K562 (cell line): ENCODE data around the gene CIB2. TPM values are rescaled to one million over a fixed set of nuclear protein-coding genes. Genes with fewer than 3 reads are reported as not detected.
A peak's percentile ranks its signal among the peaks of the same experiment; 100 is the strongest.

Experiments
- ARID4B ChIP-seq: sonication (generic); formaldehyde crosslinking; IDR thresholded peaks from 2 replicates; pipeline ENCODE4 v1.8.0; 2022; ENCODE audit warnings: mild to moderate bottlenecking, missing genetic modification reagents
- BACH1 ChIP-seq: fragments of 200-800 bp; sonication (Bioruptor generic); IDR thresholded peaks from 2 replicates; pipeline ENCODE4 v1.6.1; 2016; ENCODE audit warnings: missing genetic modification characterization, missing compliant biosample characterization
- CC2D1A ChIP-seq: fragments of 450-650 bp; IDR thresholded peaks from 2 replicates; pipeline ENCODE4 v1.6.1; 2017; ENCODE audit warnings: mild to moderate bottlenecking
- FOXM1 ChIP-seq, 2 experiments: fragments of 450-650 bp in 1 of 2; sonication (generic) in 1 of 2; formaldehyde crosslinking in 1 of 2; IDR thresholded peaks; 2 replicates each; pipeline versions ENCODE4 v1.6.1 to v1.9.0; 2017 to 2022; ENCODE audit warnings: low read depth in 2 of 2, mild to moderate bottlenecking in 2 of 2, missing genetic modification reagents in 1 of 2, moderate library complexity in 1 of 2
- NFIC ChIP-seq: fragments of 450-650 bp; IDR thresholded peaks from 2 replicates; pipeline ENCODE4 v1.6.1; 2017; ENCODE audit warnings: mild to moderate bottlenecking, inconsistent platforms
- PRPF4 ChIP-seq: fragments of 200-400 bp; formaldehyde crosslinking; IDR thresholded peaks from one replicate; pipeline ENCODE4 v1.6.1; 2017; ENCODE audit warnings: low read length, low read depth, mild to moderate bottlenecking; ENCODE audit not compliant: insufficient read depth, poor library complexity, severe bottlenecking
- ZFPM2 ChIP-seq: fragments of 250-450 bp; sonication (Bioruptor Pico); IDR thresholded peaks from 2 replicates; pipeline ENCODE4 v1.5.1; 2022; ENCODE audit warnings: mild to moderate bottlenecking
- ZNF436 ChIP-seq: fragments of 250-450, 450-650 bp; sonication (Bioruptor Pico); formaldehyde crosslinking; IDR thresholded peaks from 2 replicates; pipeline ENCODE4 v1.7.0; 2020; ENCODE audit warnings: mild to moderate bottlenecking
- ZNF444 ChIP-seq: fragments of 250-450 bp; sonication (Bioruptor Pico); IDR thresholded peaks from 2 replicates; pipeline ENCODE4 v1.4.0; 2020; ENCODE audit warnings: mild to moderate bottlenecking, moderate library complexity
- ZNF79 ChIP-seq: fragments of 250-450 bp; sonication (Bioruptor Pico); IDR thresholded peaks from 2 replicates; pipeline ENCODE4 v1.4.0; 2020; ENCODE audit warnings: low read depth, mild to moderate bottlenecking, moderate library complexity
- polyA plus RNA-seq, 8 experiments: library from polyadenylated mRNA; depleted of rRNA in 4 of 8; stranded (reverse) in 5 of 8; unstranded in 3 of 8; fragments of >200 nt; fragmentation: Nextera tagmentation in 2 of 8; fragmentation: Illumina TruSeq in 1 of 8; extraction: Ambion mirVana in 2 of 8; extraction: Trizol in 1 of 8; gene quantifications; 2 replicates each; pipeline versions ENCODE4 v1.2.1 to v1.2.3, GENCODE V29; 2011 to 2014; ENCODE audit warnings: inconsistent platforms in 1 of 8, missing spikeins in 1 of 8
- total RNA-seq, 7 experiments: library from RNA; depleted of rRNA in 6 of 7; stranded (reverse); fragments of >200 nt in 6 of 7; fragmentation: Illumina TruSeq in 2 of 7; extraction: Trizol in 2 of 7; gene quantifications; 2 replicates each; pipeline versions ENCODE4 v1.2.1 to v1.2.3, GENCODE V29; 2011 to 2021; ENCODE audit warnings: low replicate concordance in 1 of 7
- TF ChIP-seq, protein P1 (sequence below), 3 experiments: fragments of 200-800 bp in 1 of 3; fragments of 250-450 bp in 1 of 3; fragments of 450-650 bp in 1 of 3; sonication (Bioruptor Pico) in 1 of 3; sonication (Bioruptor generic) in 1 of 3; formaldehyde crosslinking in 1 of 3; IDR thresholded peaks; 2 replicates each; pipeline versions ENCODE4 v1.6.1 to v1.8.0; 2016 to 2022; ENCODE audit warnings: mild to moderate bottlenecking in 2 of 3, missing genetic modification characterization in 2 of 3, missing compliant biosample characterization in 1 of 3, moderate library complexity in 1 of 3
- TF ChIP-seq, protein P2 (sequence below): sonication (generic); formaldehyde crosslinking; IDR thresholded peaks from 2 replicates; pipeline ENCODE4 v1.8.1; 2023; ENCODE audit warnings: mild to moderate bottlenecking, missing genetic modification reagents
- TF ChIP-seq, protein P3 (sequence below): IDR thresholded peaks from 2 replicates; pipeline ENCODE4 v1.6.1; 2011; ENCODE audit warnings: borderline replicate concordance, low read depth, mild to moderate bottlenecking, moderate library complexity, low read length; ENCODE audit not compliant: insufficient read depth, poor library complexity, severe bottlenecking

The CIB2 gene
- total and polyA plus RNA-seq, 9 of the 15 experiments (the other 6 are each of a cell fraction or from before 2014, with no cell fraction given), result 1.5 to 37.4 (median 19.4) TPM

GRCh38 chr15:78077053-78077870 lies 54.0 kb downstream of the CIB2 start, which contains the start of gene TBC1D2B (continued):
- TF ChIP-seq, protein P1, sequence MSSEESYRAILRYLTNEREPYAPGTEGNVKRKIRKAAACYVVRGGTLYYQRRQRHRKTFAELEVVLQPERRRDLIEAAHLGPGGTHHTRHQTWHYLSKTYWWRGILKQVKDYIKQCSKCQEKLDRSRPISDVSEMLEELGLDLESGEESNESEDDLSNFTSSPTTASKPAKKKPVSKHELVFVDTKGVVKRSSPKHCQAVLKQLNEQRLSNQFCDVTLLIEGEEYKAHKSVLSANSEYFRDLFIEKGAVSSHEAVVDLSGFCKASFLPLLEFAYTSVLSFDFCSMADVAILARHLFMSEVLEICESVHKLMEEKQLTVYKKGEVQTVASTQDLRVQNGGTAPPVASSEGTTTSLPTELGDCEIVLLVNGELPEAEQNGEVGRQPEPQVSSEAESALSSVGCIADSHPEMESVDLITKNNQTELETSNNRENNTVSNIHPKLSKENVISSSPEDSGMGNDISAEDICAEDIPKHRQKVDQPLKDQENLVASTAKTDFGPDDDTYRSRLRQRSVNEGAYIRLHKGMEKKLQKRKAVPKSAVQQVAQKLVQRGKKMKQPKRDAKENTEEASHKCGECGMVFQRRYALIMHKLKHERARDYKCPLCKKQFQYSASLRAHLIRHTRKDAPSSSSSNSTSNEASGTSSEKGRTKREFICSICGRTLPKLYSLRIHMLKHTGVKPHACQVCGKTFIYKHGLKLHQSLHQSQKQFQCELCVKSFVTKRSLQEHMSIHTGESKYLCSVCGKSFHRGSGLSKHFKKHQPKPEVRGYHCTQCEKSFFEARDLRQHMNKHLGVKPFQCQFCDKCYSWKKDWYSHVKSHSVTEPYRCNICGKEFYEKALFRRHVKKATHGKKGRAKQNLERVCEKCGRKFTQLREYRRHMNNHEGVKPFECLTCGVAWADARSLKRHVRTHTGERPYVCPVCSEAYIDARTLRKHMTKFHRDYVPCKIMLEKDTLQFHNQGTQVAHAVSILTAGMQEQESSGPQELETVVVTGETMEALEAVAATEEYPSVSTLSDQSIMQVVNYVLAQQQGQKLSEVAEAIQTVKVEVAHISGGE (CRISPR knock-in tag; IDR thresholded peaks at IDR 0.05), result 0 out of 6 replicates have a peak, but pooled peaks of 1 of the 3 experiments have one; percentile 31
- no peak for TF ChIP-seq PRPF4
- TF ChIP-seq ARID4B, result no peak; the same call in 1 of the 2 replicates
- TF ChIP-seq CC2D1A, result no peak
- TF ChIP-seq, protein P2, sequence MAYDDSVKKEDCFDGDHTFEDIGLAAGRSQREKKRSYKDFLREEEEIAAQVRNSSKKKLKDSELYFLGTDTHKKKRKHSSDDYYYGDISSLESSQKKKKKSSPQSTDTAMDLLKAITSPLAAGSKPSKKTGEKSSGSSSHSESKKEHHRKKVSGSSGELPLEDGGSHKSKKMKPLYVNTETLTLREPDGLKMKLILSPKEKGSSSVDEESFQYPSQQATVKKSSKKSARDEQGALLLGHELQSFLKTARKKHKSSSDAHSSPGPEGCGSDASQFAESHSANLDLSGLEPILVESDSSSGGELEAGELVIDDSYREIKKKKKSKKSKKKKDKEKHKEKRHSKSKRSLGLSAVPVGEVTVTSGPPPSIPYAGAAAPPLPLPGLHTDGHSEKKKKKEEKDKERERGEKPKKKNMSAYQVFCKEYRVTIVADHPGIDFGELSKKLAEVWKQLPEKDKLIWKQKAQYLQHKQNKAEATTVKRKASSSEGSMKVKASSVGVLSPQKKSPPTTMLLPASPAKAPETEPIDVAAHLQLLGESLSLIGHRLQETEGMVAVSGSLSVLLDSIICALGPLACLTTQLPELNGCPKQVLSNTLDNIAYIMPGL, result no peak
- no peak for TF ChIP-seq ZNF444 (CRISPR knock-in tag)
- peak; percentile 52; the same call in 1 of the 2 replicates for TF ChIP-seq NFIC
- TF ChIP-seq ZNF79 (CRISPR knock-in tag), result no peak
- TF ChIP-seq, protein P3, sequence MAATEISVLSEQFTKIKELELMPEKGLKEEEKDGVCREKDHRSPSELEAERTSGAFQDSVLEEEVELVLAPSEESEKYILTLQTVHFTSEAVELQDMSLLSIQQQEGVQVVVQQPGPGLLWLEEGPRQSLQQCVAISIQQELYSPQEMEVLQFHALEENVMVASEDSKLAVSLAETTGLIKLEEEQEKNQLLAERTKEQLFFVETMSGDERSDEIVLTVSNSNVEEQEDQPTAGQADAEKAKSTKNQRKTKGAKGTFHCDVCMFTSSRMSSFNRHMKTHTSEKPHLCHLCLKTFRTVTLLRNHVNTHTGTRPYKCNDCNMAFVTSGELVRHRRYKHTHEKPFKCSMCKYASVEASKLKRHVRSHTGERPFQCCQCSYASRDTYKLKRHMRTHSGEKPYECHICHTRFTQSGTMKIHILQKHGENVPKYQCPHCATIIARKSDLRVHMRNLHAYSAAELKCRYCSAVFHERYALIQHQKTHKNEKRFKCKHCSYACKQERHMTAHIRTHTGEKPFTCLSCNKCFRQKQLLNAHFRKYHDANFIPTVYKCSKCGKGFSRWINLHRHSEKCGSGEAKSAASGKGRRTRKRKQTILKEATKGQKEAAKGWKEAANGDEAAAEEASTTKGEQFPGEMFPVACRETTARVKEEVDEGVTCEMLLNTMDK, result peak; percentile 25
- no peak for TF ChIP-seq ZNF436 (CRISPR knock-in tag)
- TF ChIP-seq BACH1 (tag), result no peak
- TF ChIP-seq FOXM1 (IDR thresholded peaks at IDR 0.05; ENCODE audit: low read depth), result no peak
- TF ChIP-seq FOXM1 (CRISPR knock-in tag; IDR thresholded peaks at IDR 0.05; ENCODE audit: low read depth), result no peak
- TF ChIP-seq ZFPM2, result no peak
